ENCODE data around the gene MPP7. TPM values are rescaled to one million over a fixed set of nuclear protein-coding genes. Genes with fewer than 3 reads are reported as not detected.

Gene MPP7
- total and polyA plus RNA-seq, 4 donors: 3.5 to 8.9 (median 4.0) TPM

DNA sequence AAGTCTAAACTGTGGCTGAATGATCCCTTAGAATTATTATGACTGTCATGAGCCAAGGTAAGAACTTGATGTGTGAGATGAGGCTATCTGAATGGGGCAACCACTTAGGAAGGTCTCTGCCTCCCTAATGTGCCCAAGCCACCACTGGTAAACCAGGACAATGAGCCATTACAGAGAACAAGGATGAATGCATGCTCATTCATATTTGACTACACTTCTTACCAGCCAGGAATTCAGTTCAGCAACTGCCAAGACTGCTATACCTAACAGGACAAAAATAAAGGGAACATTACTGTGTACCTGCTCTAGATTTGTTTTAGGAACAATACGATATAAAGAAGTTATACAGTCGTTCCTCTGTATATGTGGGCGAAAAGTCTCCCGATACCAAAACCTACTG, 23.0 kb downstream of the MPP7 start:
- H3K4me3 ChIP-seq (ENCODE audit: low read depth, low read length): no peak overlapping the region
- H3K27ac ChIP-seq (ENCODE audit: low read depth, low read length): no peak overlapping the region
- H3K27me3 ChIP-seq (ENCODE audit: control insufficient read depth, insufficient read depth, low read length): no peaks in the 10 kb centered on the region
- H3K9me3 ChIP-seq (ENCODE audit: control insufficient read depth, insufficient read depth, low read length): no peaks in the 10 kb centered on the region
- H3K4me1 ChIP-seq (ENCODE audit: control insufficient read depth, insufficient read depth, low read length): no peaks in the 10 kb centered on the region
- no peaks in the 10 kb centered on the region for H3K36me3 ChIP-seq (ENCODE audit: control insufficient read depth, insufficient read depth, low read length)
- WGBS (ENCODE audit: insufficient coverage): no CpG with 5 or more reads among the region's 4 CpGs
- no peak for DNase-seq (ENCODE audit: low read depth in 4 of 6, low spot score in 6 of 6)

DNA sequence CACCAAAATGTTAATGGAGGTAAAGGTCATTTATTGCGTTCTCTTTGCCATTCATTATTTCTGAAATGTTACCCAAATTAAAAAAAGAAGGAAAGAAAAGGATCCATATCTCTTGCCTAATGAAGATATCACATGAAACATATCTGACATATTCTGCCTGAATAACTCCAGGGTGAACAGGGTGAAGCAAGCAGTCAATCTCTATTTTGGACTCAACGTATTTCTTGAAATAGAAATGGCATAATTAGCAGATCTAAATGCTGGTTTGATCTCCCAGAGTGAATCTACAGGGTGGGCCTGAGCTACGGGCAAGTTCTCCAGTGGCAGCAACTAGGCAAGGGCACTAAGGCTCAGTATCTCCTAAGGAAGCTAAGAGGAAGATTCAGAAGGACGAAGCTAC, 24.0 kb downstream of the MPP7 start:
- Histone ChIP-seq H3K4me3 (ENCODE audit: low read depth, low read length) (no peak overlapping the region), H3K4me1 (ENCODE audit: control insufficient read depth, insufficient read depth, low read length) (no peaks in the 10 kb centered on the region), H3K27me3 (ENCODE audit: control insufficient read depth, insufficient read depth, low read length) (no peaks in the 10 kb centered on the region), H3K9me3 (ENCODE audit: control insufficient read depth, insufficient read depth, low read length) (no peaks in the 10 kb centered on the region), H3K27ac (ENCODE audit: low read depth, low read length) (no peak overlapping the region), H3K36me3 (ENCODE audit: control insufficient read depth, insufficient read depth, low read length) (no peaks in the 10 kb centered on the region)
- WGBS (ENCODE audit: insufficient coverage): 92% methylated on average over 1 of the region's 4 CpGs
- DNase-seq (ENCODE audit: low read depth in 4 of 6, low spot score in 6 of 6): no peak

DNA sequence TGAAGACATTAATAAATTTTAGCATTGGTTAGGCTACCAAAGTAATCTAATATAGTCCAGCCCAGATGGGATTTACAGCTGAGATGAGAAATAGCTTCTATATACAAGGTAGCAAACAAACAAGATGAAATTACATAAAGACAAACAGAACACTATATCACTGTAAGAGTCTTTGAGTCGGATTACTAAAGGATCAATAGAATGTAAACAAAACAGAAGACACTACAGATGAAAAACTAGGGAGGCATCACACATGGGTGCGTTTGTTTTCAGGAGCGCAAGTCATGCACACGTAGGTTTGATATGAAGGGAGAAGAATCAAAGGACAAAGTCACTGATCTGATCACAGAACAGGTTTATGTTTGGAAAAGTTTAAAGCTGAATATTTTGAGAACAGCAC, 26.5 kb downstream of the MPP7 start:
- H3K27ac ChIP-seq (ENCODE audit: low read depth, low read length): no peak overlapping the region
- no peaks in the 10 kb centered on the region for H3K27me3 ChIP-seq (ENCODE audit: control insufficient read depth, insufficient read depth, low read length)
- H3K36me3 ChIP-seq (ENCODE audit: control insufficient read depth, insufficient read depth, low read length): no peaks in the 10 kb centered on the region
- 88% methylated on average over 3 of the region's 4 CpGs for WGBS (ENCODE audit: insufficient coverage)
- no peak for DNase-seq (ENCODE audit: low read depth in 4 of 6, low spot score in 6 of 6)
- H3K4me3 ChIP-seq (ENCODE audit: low read depth, low read length): no peak overlapping the region
- no peaks in the 10 kb centered on the region for H3K4me1 ChIP-seq (ENCODE audit: control insufficient read depth, insufficient read depth, low read length)
- no peaks in the 10 kb centered on the region for H3K9me3 ChIP-seq (ENCODE audit: control insufficient read depth, insufficient read depth, low read length)

DNA sequence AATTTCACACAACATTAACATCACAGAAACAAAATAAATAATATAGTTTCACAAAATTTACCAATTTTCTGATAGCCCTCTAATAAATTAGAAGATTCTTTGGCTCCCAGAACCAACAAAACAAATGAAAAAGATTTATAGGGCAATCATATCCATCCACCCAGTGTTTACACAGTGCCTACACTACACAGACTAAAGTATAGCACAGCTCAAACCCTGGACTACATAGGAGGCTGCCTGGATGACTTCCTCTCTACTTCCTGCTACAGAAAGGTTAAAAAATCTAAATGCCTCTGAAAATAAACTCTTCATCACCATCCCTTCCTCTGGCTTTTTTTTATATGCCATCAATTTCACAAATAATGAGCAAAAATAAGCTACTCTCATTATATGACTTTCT, 28.4 kb downstream of the MPP7 start:
- H3K27me3 ChIP-seq (ENCODE audit: control insufficient read depth, insufficient read depth, low read length): no peaks in the 10 kb centered on the region
- H3K4me3 ChIP-seq (ENCODE audit: low read depth, low read length): no peak overlapping the region
- no peak overlapping the region for H3K27ac ChIP-seq (ENCODE audit: low read depth, low read length)
- DNase-seq (ENCODE audit: low read depth in 4 of 6, low spot score in 6 of 6): no peak
- H3K9me3 ChIP-seq (ENCODE audit: control insufficient read depth, insufficient read depth, low read length): no peaks in the 10 kb centered on the region
- no peaks in the 10 kb centered on the region for H3K4me1 ChIP-seq (ENCODE audit: control insufficient read depth, insufficient read depth, low read length)
- H3K36me3 ChIP-seq (ENCODE audit: control insufficient read depth, insufficient read depth, low read length): no peaks in the 10 kb centered on the region

DNA sequence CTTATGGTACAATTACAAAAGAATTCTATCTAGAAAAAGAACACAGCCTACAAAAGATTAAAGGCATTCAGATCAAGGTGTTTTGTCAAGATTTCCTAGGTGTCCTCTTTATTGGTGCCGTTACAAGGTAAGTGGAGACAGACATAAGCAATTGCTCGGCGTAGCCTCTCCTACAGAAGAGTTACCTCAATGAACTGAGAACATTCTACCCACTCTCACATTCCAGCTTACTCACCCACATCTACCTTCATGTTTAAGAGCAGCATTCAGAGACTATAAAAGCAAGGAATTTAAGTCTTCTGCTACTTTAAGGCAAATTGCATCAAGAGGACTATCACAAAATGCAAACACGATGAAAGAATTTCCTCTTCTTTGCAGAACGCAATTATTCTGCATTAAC, 29.5 kb downstream of the MPP7 start:
- Histone ChIP-seq H3K27me3 (ENCODE audit: control insufficient read depth, insufficient read depth, low read length) (no peaks in the 10 kb centered on the region), H3K27ac (ENCODE audit: low read depth, low read length) (no peak overlapping the region), H3K9me3 (ENCODE audit: control insufficient read depth, insufficient read depth, low read length) (no peaks in the 10 kb centered on the region), H3K36me3 (ENCODE audit: control insufficient read depth, insufficient read depth, low read length) (no peaks in the 10 kb centered on the region), H3K4me1 (ENCODE audit: control insufficient read depth, insufficient read depth, low read length) (no peaks in the 10 kb centered on the region), H3K4me3 (ENCODE audit: low read depth, low read length) (no peak overlapping the region)
- DNase-seq (ENCODE audit: low read depth in 4 of 6, low spot score in 6 of 6): no peak
- WGBS (ENCODE audit: insufficient coverage): 88% methylated on average over 5 of the region's 5 CpGs

DNA sequence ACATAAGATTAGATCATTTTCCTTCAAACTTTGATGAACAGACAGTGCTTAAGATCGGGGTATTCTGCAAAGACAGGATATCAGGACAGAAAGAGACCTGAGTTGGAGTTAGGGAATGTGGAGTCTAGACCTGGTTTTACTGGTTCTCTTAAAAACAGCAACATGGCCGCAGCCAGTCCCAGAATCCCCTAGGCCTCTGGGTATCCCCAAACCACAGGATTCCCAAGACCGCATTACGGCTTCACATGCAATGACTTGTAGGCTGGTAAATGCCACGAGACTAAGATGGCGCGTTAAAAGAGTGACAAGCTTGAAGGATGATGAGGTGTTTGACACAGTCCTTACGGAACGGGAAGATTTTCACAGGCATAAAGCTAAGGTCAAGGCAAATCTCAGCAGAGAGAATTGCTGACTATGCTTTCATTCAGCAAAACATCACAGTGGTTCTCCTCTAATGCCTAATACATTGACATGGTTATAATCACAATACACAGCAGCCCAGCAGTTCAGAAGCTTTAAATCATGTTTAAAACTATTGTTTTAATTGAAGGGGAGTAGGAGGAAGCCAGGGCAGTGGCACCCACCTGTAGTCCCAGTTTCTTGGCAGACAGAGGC, 32.9 kb downstream of the MPP7 start:
- DNase-seq (ENCODE audit: low read depth in 4 of 6, low spot score in 6 of 6): no peak
- 87% methylated on average over 3 of the region's 9 CpGs for WGBS (ENCODE audit: insufficient coverage)
- Histone ChIP-seq H3K9me3 (ENCODE audit: control insufficient read depth, insufficient read depth, low read length) (no peaks in the 10 kb centered on the region), H3K4me1 (ENCODE audit: control insufficient read depth, insufficient read depth, low read length) (no peaks in the 10 kb centered on the region), H3K36me3 (ENCODE audit: control insufficient read depth, insufficient read depth, low read length) (no peaks in the 10 kb centered on the region), H3K27me3 (ENCODE audit: control insufficient read depth, insufficient read depth, low read length) (no peaks in the 10 kb centered on the region), H3K27ac (ENCODE audit: low read depth, low read length) (no peak overlapping the region), H3K4me3 (ENCODE audit: low read depth, low read length) (no peak overlapping the region)

DNA sequence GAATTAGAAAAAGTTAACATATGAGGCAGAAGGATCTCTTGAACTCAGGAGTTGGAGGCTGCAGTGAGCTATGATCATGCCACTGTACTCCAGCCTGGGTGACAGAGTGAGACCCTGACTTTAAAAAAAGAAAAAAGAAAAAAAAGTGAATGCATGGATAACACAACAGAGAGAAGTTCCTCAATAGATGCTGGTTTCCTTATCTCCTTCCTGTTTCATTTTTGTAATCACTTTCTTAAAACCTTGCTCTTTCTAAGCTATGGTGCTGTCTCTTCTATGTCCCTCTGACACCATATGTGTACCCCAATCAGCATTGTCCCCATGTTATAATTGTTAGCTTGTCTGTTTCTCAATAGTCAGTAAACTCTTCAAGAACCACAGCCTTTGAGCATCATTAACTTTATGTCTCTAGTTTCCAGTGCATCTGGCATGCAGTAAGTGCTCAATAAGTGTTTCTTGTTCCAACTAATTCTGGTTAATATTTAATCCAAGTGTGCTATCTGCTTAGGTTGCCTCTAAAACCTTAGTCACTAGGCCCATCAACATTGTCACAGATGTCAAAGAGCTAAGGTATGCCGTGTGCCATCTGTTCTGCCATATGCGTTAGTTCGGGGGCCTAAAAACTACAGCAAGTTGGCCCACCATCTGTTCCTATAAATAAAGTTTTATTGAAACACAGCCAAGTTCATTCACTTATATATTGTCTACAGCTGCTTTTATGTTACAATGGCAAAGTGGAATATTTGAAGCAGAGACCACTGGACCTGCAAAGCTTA, 36.2 kb downstream of the MPP7 start:
- no CpG with 5 or more reads among the region's 3 CpGs for WGBS (ENCODE audit: insufficient coverage)
- no peaks in the 10 kb centered on the region for H3K4me1 ChIP-seq (ENCODE audit: control insufficient read depth, insufficient read depth, low read length)
- H3K36me3 ChIP-seq (ENCODE audit: control insufficient read depth, insufficient read depth, low read length): no peaks in the 10 kb centered on the region
- H3K27ac ChIP-seq (ENCODE audit: low read depth, low read length): no peak overlapping the region
- no peaks in the 10 kb centered on the region for H3K27me3 ChIP-seq (ENCODE audit: control insufficient read depth, insufficient read depth, low read length)
- DNase-seq (ENCODE audit: low read depth in 4 of 6, low spot score in 6 of 6): peak in 1 of 6 donors; percentile 24
- no peak overlapping the region for H3K4me3 ChIP-seq (ENCODE audit: low read depth, low read length)
- no peaks in the 10 kb centered on the region for H3K9me3 ChIP-seq (ENCODE audit: control insufficient read depth, insufficient read depth, low read length)

DNA sequence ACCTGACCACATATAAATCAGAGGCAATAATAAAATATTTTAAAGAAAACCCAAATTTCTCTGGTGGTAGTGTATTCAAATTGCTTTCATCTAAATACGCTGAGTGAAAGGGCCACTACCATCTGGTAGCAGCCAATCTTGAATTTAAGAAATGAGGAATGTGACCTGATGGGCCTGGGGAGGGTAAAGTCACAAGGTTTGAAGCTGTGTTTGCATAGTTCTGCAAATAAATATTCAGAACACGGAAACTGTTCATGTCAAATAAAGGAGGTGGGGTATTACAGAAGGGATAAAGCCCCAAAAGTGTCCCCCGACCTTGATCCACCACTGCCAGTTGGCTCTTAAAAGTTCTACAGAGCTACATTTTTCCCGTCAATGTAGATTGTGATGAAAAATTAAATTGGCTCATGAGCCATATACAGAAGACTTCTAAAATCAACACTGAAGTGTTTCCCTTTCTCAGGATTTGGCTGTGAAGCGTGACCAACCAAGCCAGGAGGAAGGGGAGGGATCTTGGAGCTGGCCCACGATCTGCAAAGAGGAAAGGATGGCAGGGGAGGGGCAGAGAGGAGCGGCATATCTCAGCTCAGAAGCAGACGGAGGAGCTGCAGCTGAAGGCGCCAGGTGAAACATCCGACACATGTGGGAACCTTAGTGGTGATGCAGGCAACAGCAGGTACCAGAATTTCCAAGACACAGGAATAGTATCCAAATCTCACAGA, 39.6 kb downstream of the MPP7 start:
- H3K4me3 ChIP-seq (ENCODE audit: low read depth, low read length): no peak overlapping the region
- 67% methylated on average over 6 of the region's 10 CpGs for WGBS (ENCODE audit: insufficient coverage)
- H3K27ac ChIP-seq (ENCODE audit: low read depth, low read length): no peak overlapping the region
- no peaks in the 10 kb centered on the region for H3K4me1 ChIP-seq (ENCODE audit: control insufficient read depth, insufficient read depth, low read length)
- H3K27me3 ChIP-seq (ENCODE audit: control insufficient read depth, insufficient read depth, low read length): no peaks in the 10 kb centered on the region
- H3K36me3 ChIP-seq (ENCODE audit: control insufficient read depth, insufficient read depth, low read length): no peaks in the 10 kb centered on the region
- DNase-seq (ENCODE audit: low read depth in 4 of 6, low spot score in 6 of 6): peak in 1 of 6 donors; percentile 80
- H3K9me3 ChIP-seq (ENCODE audit: control insufficient read depth, insufficient read depth, low read length): no peaks in the 10 kb centered on the region

DNA sequence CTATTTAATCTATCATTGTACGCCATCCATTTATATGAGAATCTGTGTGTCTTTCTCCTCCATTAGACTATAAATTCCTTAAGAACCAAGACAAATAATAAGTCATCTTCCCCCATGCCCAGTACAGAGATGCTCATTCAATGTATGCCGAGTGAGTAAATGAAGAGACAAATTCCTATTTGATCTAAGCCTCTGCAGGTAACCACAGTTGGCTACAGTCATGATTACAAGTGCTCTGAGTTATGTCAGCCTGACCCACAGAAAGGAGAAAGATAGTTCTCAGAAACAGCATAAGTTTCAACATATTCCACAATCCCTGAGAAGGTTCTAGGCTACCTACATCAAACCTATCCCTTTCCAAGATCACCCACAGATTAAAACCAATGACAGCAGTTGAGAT, 46.1 kb downstream of the MPP7 start:
- H3K9me3 ChIP-seq (ENCODE audit: control insufficient read depth, insufficient read depth, low read length): no peaks in the 10 kb centered on the region
- no peak overlapping the region for H3K27ac ChIP-seq (ENCODE audit: low read depth, low read length)
- no peaks in the 10 kb centered on the region for H3K27me3 ChIP-seq (ENCODE audit: control insufficient read depth, insufficient read depth, low read length)
- H3K4me1 ChIP-seq (ENCODE audit: control insufficient read depth, insufficient read depth, low read length): no peaks in the 10 kb centered on the region
- H3K4me3 ChIP-seq (ENCODE audit: low read depth, low read length): no peak overlapping the region
- DNase-seq (ENCODE audit: low read depth in 4 of 6, low spot score in 6 of 6): no peak
- no peaks in the 10 kb centered on the region for H3K36me3 ChIP-seq (ENCODE audit: control insufficient read depth, insufficient read depth, low read length)
- 88% methylated on average over 2 of the region's 2 CpGs for WGBS (ENCODE audit: insufficient coverage)

All from spinal cord (tissue), 10 donors.